Stimulated activated CD8-positive, alpha-beta memory T cell treated with anti-CD3 and anti-CD28 coated beads, Interleukin-15, amount 100 ng/mL, for 1 hour (primary cell): Measurements from ENCODE around the gene SLC26A6.

Experiments
- DNase-seq: peaks from one replicate; pipeline ENCODE4 v3.0.0-alpha.2; 2020; ENCODE audit warnings: low read depth

The SLC26A6 gene, protein sequence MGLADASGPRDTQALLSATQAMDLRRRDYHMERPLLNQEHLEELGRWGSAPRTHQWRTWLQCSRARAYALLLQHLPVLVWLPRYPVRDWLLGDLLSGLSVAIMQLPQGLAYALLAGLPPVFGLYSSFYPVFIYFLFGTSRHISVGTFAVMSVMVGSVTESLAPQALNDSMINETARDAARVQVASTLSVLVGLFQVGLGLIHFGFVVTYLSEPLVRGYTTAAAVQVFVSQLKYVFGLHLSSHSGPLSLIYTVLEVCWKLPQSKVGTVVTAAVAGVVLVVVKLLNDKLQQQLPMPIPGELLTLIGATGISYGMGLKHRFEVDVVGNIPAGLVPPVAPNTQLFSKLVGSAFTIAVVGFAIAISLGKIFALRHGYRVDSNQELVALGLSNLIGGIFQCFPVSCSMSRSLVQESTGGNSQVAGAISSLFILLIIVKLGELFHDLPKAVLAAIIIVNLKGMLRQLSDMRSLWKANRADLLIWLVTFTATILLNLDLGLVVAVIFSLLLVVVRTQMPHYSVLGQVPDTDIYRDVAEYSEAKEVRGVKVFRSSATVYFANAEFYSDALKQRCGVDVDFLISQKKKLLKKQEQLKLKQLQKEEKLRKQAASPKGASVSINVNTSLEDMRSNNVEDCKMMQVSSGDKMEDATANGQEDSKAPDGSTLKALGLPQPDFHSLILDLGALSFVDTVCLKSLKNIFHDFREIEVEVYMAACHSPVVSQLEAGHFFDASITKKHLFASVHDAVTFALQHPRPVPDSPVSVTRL

GRCh38 chr3:48635222-48636021, at the start of gene SLC26A6:
TSS of gene SLC26A6 (minus strand) at chr3:48635461. CDS start at chr3:48635393, 68 bp downstream.
- peak; percentile 85 for DNase-seq

GRCh38 chr3:48684480-48685143, 49.4 kb upstream of the SLC26A6 start:
- DNase-seq, result no peak

GRCh38 chr3:48684054-48684349, 48.7 kb upstream of the SLC26A6 start:
- no peak for DNase-seq

GRCh38 chr3:48682786-48683185, 47.5 kb upstream of the SLC26A6 start:
- DNase-seq, result no peak

DNA sequence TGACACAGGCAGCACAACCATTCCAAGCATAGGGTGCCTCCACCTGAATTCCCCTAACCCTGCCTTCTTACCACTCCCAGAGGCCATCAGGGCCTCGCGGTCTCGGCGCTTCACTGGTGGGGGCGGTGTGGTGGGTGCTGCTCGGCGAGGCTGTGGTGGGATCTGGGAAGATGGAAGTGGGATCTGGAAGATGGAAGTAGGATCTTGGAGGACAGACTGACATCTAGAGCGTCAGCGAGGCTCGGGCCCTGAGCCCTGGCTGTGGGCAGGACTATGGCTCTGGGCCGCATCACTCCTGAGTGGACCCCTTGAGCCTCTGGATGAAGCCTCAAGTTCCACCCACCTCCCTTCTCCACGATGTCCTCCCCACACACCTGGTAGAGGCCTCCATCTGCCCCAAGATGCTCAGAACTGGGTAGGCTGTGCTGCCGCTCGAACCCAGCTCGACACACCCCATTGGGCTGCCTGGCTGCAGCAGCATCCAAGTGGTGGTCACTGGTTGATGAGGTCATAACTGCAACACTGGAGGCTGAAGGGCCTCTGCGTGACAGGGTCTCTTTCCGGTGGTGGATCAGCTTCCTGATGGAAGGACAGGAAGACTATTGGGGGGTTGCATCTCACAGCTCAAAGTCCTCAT, 46.8 kb upstream of the SLC26A6 start:
- DNase-seq, result no peak

DNA sequence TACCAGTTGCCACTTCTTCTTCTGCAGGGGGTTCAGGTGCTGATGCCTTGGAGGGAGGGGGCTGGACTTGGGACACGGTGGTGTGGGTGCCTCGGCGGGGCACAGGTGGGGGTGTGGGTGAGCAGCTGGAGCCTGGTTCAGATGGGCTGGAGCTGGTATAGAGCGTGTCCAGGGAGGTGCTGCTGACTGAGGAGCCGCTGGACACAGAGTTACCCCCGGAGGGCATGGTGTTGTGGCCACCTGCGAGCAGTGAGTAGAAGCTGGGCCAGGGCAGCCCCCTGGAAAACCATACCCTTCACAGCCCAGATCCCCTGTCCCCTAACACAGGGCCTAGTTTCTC, 46.2 kb upstream of the SLC26A6 start:
- DNase-seq, result no peak

- no peak for DNase-seq
These were observed 45.7 kb upstream of the SLC26A6 start for GRCh38 chr3:48680811-48681540.

DNA sequence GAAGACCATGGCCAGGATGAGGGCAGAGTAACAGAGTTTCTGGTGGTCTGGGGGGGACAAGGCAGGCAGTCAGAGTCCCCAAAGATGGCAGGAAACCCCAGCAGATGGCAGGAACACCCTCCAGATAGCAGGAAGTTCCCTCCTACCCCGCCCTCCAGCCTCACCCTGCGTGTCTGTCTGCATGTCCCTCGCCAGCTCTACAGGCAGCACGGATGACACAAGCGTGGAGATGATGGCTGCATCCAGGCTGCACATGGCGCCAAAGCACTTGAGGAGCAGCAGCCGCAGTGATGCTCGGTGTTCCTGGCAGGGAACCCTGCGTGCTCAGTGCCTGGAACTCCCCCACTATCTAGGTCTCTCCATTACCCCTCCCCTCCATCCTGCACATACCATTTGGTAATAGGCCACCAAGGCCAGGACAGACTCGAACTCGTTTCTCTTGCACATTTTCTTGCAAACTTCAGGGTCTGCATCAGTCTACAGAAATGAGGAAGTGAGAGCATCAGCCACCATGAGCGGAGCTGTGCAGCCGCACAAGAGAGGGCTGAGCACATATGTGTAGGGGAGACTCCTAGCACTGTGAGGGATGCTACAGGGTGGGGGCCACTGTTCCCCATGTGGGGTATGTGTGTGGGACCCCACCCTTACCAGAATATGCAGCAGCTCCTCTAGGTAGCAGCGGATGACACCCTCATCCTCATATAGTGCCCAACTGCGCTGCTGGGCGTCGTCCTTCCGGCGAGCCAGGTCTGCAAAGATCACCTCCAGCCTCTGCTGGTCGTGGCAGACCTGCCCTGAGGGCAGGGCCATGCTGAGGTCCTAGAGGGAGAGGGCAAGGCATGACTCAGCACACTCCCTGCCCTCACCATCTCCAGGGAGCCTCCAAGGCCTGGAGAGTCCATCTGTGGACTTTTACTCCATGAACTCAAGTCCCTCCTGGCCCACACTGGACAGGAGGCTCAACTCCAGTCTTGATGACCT, 44.4 kb upstream of the SLC26A6 start:
- DNase-seq, result no peak

DNA sequence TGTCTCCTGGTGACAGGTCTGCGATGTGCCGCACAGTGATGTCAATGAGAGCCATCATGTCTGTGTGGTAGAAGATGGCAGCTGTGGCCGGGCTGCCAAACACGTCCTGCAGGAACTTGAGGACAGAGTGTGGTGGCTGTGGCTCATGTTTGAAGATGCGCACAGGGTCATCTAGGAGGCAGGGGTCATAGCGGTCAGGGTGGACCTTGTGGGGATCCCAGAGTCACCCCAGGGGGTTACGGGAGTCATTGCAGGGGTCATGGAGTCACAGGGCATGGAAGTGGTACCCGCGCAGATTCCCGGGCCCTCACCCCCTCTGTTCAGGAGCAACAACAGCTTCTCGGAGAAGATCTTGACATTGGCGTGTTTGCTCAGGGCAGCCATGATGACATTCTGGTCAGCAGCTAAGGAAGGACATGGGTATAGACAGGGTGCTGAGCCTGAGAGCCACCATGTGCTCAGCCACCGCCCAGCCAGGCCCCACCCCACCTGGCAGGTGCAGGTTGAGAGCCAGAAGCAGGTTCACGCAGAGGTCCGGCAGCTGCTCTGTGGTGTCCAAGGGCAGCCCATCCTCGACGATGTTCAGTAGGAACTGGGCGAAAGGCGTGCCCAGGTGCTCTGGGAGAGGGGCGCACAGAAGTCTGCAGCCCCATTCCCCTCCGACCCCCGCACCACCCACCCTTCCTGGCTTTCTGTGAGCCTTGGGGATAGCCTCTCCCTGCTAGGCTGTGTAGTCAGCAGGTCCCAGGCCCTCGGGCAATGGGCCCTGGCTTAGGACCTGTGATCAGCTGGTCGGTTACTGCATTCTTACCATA, 43.5 kb upstream of the SLC26A6 start:
- DNase-seq, result no peak

DNA sequence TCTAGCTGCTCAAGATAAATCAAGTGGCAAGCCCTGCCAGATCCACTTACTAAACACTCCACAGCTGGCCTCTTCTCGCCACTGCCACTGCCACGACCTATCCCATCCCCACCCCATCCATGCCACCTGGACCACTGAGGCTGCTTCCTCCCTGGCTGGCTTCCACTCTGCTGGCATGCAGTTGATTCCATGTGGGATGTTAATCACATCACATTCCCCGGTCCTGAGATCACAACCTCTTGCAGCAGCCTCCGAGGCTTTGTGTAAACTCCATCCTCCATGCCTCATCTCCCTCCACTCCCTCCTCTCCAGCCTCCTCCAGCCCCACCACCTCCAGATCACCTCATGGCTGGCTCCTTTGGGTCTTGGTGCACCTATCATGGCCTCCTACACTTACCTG, 42.8 kb upstream of the SLC26A6 start:
- no peak for DNase-seq

- DNase-seq, result no peak
These were observed 39.2 kb upstream of the SLC26A6 start for GRCh38 chr3:48674505-48674904.

DNA sequence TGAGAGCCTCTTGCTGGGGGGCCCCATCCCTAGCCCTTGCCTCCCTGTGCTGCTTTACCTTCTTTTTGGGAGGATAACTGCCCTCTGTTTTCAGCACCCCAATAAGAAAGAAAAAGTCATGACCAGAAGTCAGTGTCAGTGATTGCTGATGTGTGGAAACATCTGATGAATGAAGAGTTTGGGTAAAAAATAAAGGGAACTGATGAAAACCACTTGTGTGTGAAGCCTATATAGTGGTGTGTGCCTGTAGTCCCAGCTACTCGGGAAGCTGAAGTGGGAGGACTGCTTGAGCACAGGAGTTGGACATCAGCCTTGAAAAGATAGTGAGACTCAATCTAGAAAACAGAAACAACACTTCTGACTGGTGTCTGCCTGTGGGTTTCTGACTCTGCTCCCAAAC, 37.3 kb upstream of the SLC26A6 start:
- no peak for DNase-seq

DNA sequence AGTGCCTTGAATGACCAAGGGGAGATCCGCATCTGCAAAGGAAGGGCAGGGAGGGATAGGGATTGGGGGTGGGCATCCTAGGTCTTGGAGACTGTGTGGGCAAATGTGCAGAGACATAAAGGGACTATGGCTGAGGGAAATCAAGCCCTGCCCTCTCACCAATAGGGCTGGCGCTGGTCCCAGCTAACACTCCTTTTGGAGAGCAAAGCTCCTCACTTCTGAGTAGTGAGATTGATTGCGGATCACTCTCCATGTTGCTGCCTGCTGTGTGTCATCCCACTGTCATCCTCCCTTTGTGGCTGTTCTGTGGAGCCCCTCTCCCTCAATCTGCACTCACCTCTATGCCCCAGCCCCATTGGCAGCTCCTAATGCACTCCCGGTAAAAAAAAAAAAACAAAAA, 29.7 kb upstream of the SLC26A6 start:
- no peak for DNase-seq

DNA sequence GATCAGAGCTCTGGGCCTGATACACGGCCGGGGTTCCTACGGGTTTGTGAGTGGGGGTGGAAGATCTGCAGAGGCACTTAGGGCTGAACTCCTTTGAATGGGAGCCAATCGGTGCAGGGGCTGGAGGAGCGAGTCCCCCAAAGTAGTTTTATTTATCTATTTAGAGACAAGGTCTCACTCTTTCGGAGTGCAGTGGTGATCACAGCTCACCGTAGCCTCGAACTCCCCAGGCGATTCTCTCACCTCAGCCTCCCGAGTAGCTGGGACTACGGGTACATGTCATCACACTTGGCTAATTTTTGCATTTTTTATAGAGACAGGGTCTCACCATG, 29.0 kb upstream of the SLC26A6 start:
- DNase-seq, result no peak

GRCh38 chr3:48663489-48664312, 28.4 kb upstream of the SLC26A6 start:
- peak; percentile 66 for DNase-seq

GRCh38 chr3:48662753-48663488, 27.7 kb upstream of the SLC26A6 start, which contains the start of gene CELSR3:
TSS of gene CELSR3 (minus strand) at chr3:48662886. CDS start at chr3:48662634, 252 bp downstream.
- no peak for DNase-seq

- no peak for DNase-seq
These were observed 27.0 kb upstream of the SLC26A6 start for GRCh38 chr3:48662145-48662752.
